K562 (cell line): ENCODE measurements around the gene BAHD1. TPM values are rescaled to one million over a fixed set of nuclear protein-coding genes. Genes with fewer than 3 reads are reported as not detected.

ENCODE experiments used
- KAT8 ChIP-seq: fragments of 450-650 bp; IDR thresholded peaks from 2 replicates; pipeline ENCODE4 v1.6.1; 2016; ENCODE audit warnings: low read depth, mild to moderate bottlenecking
- KLF16 ChIP-seq: IDR thresholded peaks from 2 replicates; pipeline ENCODE4 v1.6.1; 2016; ENCODE audit warnings: antibody characterized with exemption
- MCM7 ChIP-seq, 2 experiments: fragments of 450-650 bp; IDR thresholded peaks; 2 replicates each; pipeline ENCODE4 v1.6.1; 2016 to 2018
- POLR2H ChIP-seq: IDR thresholded peaks from 2 replicates; pipeline ENCODE4 v1.6.1; 2016; ENCODE audit warnings: missing genetic modification characterization, low read depth, mild to moderate bottlenecking, control low read depth, missing compliant biosample characterization, moderate library complexity
- RBM34 ChIP-seq: fragments of 200-400 bp; formaldehyde crosslinking; IDR thresholded peaks from 2 replicates; pipeline ENCODE4 v1.6.1; 2018; ENCODE audit warnings: low read length, borderline replicate concordance; ENCODE audit not compliant: insufficient read depth
- SFPQ ChIP-seq: fragments of 200-400 bp; formaldehyde crosslinking; IDR thresholded peaks from 2 replicates; pipeline ENCODE4 v1.6.1; 2017; ENCODE audit warnings: mild to moderate bottlenecking, low read depth, low read length, moderate library complexity
- SIRT6 ChIP-seq: IDR thresholded peaks from one replicate; pipeline ENCODE4 v1.6.1; 2012; ENCODE audit warnings: low read depth, mild to moderate bottlenecking, control low read depth, inconsistent platforms, low read length, moderate library complexity
- SOX6 ChIP-seq: fragments of 450-650 bp; IDR thresholded peaks from 2 replicates; pipeline ENCODE4 v1.6.1; 2014; ENCODE audit warnings: mild to moderate bottlenecking
- SRF ChIP-seq, 2 experiments: fragments of 250-450, 450-650 bp in 1 of 2; sonication (Bioruptor Pico) in 1 of 2; sonication (generic) in 1 of 2; formaldehyde crosslinking; IDR thresholded peaks; 2 replicates each; pipeline versions ENCODE4 v1.5.0 to v1.5.1; 2020 to 2022; ENCODE audit warnings: mild to moderate bottlenecking in 1 of 2, missing genetic modification reagents in 1 of 2
- ZNF121 ChIP-seq: sonication (generic); formaldehyde crosslinking; conservative IDR thresholded peaks from 2 replicates; pipeline ENCODE4 v1.8.0; 2022; ENCODE audit warnings: missing genetic modification reagents
- ZNF316 ChIP-seq: fragments of 450-650 bp; IDR thresholded peaks from 2 replicates; pipeline ENCODE4 v1.6.1; 2016
- polyA plus RNA-seq, 8 experiments: library from polyadenylated mRNA; depleted of rRNA in 4 of 8; stranded (reverse) in 5 of 8; unstranded in 3 of 8; fragments of >200 nt; fragmentation: Nextera tagmentation in 2 of 8; fragmentation: Illumina TruSeq in 1 of 8; extraction: Ambion mirVana in 2 of 8; extraction: Trizol in 1 of 8; gene quantifications; 2 replicates each; pipeline versions ENCODE4 v1.2.1 to v1.2.3, GENCODE V29; 2011 to 2014; ENCODE audit warnings: inconsistent platforms in 1 of 8, missing spikeins in 1 of 8
- total RNA-seq, 7 experiments: library from RNA; depleted of rRNA in 6 of 7; stranded (reverse); fragments of >200 nt in 6 of 7; fragmentation: Illumina TruSeq in 2 of 7; extraction: Trizol in 2 of 7; gene quantifications; 2 replicates each; pipeline versions ENCODE4 v1.2.1 to v1.2.3, GENCODE V29; 2011 to 2021; ENCODE audit warnings: low replicate concordance in 1 of 7
- TF ChIP-seq, protein P1 (sequence below): fragments of 450-650 bp; IDR thresholded peaks from one replicate; pipeline ENCODE4 v1.6.1; 2018; ENCODE audit warnings: mild to moderate bottlenecking, moderate library complexity; ENCODE audit not compliant: partially characterized antibody
- TF ChIP-seq, protein P2 (sequence below): sonication (generic); formaldehyde crosslinking; IDR thresholded peaks from 2 replicates; pipeline ENCODE4 v1.8.1; 2023; ENCODE audit warnings: mild to moderate bottlenecking, missing genetic modification reagents
- TF ChIP-seq, protein P3 (sequence below), 2 experiments: fragments of 450-650 bp in 1 of 2; sonication (generic) in 1 of 2; formaldehyde crosslinking in 1 of 2; IDR thresholded peaks in 1 of 2; conservative IDR thresholded peaks in 1 of 2; 2 replicates each; pipeline versions ENCODE4 v1.6.1 to v1.8.1; 2016 to 2023; ENCODE audit warnings: mild to moderate bottlenecking in 2 of 2, moderate library complexity in 2 of 2, inconsistent platforms in 1 of 2, missing genetic modification reagents in 1 of 2

BAHD1 gene
- total and polyA plus RNA-seq, 9 of the 15 experiments (the other 6 are each of a cell fraction or from before 2014, with no cell fraction given) = 0.55 to 38.5 (median 11.5) TPM

DNA sequence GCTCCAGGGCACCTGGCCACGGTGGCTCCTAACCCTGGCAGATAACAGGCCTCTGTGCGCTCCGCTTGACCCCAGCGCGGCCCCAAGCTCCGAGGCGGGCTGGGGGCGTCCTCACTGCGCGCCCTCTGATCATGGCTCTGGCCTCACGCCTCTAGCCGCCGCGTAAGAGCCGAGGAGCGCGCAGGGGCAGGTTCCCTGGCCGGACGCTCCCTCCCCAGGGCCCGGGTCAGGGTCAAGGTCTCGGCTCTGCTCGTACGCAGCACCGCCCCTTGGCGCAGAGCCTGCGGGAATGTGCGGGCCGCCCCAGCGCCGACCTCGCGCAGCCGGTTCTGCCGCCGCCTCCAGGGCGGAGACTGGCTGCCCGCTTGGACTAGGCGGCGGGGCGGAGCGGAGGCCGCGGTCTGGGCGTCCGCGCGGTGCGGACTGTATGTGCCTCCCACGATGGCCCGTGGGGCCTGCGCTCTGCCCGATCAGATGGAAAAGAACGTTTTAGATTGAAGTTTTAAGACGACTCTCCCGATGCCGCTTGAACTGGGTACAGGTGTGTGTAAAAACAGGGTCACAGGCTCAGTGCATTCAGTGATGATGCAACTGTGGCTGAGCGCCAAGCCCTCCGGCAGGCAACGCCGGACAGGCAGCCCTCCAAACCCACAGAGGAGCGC lies 70.8 kb downstream of the BAHD1 start (continued):
- TF ChIP-seq SRF (CRISPR knock-in tag; IDR thresholded peaks at IDR 0.05) (peak in 1 of 2 experiments; percentile 80; a peak in 1 of 4 replicates), SFPQ (no peak), MCM7 (IDR thresholded peaks at IDR 0.05) (no peak), RBM34 (0 out of 2 replicates have a peak, but pooled peaks have one; percentile 80), ZNF316 (no peak), KAT8 (no peak), KLF16 (no peak), SOX6 (peak; percentile 30; the same call in 1 of the 2 replicates), ZNF121 (no peak), POLR2H (tag) (peak; percentile 85), SIRT6 (no peak)
- TF ChIP-seq, protein P1, sequence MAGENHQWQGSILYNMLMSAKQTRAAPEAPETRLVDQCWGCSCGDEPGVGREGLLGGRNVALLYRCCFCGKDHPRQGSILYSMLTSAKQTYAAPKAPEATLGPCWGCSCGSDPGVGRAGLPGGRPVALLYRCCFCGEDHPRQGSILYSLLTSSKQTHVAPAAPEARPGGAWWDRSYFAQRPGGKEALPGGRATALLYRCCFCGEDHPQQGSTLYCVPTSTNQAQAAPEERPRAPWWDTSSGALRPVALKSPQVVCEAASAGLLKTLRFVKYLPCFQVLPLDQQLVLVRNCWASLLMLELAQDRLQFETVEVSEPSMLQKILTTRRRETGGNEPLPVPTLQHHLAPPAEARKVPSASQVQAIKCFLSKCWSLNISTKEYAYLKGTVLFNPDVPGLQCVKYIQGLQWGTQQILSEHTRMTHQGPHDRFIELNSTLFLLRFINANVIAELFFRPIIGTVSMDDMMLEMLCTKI = no peak
- TF ChIP-seq, protein P2, sequence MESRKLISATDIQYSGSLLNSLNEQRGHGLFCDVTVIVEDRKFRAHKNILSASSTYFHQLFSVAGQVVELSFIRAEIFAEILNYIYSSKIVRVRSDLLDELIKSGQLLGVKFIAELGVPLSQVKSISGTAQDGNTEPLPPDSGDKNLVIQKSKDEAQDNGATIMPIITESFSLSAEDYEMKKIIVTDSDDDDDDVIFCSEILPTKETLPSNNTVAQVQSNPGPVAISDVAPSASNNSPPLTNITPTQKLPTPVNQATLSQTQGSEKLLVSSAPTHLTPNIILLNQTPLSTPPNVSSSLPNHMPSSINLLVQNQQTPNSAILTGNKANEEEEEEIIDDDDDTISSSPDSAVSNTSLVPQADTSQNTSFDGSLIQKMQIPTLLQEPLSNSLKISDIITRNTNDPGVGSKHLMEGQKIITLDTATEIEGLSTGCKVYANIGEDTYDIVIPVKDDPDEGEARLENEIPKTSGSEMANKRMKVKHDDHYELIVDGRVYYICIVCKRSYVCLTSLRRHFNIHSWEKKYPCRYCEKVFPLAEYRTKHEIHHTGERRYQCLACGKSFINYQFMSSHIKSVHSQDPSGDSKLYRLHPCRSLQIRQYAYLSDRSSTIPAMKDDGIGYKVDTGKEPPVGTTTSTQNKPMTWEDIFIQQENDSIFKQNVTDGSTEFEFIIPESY = peak; percentile 46
- TF ChIP-seq, protein P3, sequence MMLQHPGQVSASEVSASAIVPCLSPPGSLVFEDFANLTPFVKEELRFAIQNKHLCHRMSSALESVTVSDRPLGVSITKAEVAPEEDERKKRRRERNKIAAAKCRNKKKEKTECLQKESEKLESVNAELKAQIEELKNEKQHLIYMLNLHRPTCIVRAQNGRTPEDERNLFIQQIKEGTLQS (IDR thresholded peaks at IDR 0.05) = peak; percentile 98
- TF ChIP-seq, protein P3 (CRISPR knock-in tag; conservative IDR thresholded peaks at IDR 0.05) = 0 out of 2 replicates have a peak, but pooled peaks have one; percentile 72
